Glomerular visceral epithelial cell (primary cell): ENCODE results near the gene TMEM233.
"Not testable (repeated sequence)": the region's sequence is repeated elsewhere in the genome, so short reads cannot be mapped to it uniquely, and the experiment has no call there.

ENCODE experiments used
- DNase-seq: peaks from one replicate; pipeline ENCODE4 v3.0.0-alpha.2; 2016; ENCODE audit errors: extremely low spot score

Gene TMEM233

DNA sequence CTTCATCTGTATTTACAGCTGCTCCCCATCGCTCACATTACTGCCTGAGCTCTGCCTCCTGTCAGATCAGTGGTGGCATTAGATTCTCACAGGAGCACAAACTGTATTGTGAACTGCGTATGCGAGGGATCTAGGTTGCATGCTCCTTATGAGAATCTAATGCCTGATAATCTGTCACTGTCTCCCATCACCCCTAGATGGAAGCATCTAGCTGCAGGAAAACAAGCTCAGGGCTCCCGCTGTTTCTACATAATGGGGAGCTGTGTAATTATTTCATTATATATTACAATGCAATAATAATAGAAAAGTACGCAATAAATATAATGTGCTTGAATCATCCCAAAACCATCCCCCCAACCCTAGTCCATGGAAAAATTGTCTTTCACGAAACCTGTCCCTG, 64.6 kb downstream of the TMEM233 start:
- not testable (repeated sequence) for DNase-seq

- peak; percentile 17 for DNase-seq
These were observed 65.8 kb downstream of the TMEM233 start for GRCh38 chr12:119659289-119659897.

DNA sequence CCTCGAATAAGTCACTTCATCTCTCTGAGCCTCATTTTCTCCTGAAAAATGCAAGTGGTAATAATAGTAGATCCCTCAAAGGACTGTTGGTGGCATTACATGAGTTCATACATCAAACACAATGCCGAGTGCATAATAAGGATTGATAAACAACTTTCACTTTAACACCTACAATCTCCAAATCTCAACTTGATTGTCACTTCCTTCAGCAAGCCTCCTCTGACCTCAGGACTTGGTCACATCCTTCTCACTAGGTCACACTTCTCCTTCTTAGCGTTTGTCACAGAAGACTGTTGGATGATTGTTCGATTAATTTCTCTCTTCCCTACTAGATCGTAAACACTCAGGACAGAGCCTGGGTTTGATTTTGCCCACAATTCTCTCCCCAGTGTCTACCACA, 66.5 kb downstream of the TMEM233 start:
- DNase-seq: no peak

DNA sequence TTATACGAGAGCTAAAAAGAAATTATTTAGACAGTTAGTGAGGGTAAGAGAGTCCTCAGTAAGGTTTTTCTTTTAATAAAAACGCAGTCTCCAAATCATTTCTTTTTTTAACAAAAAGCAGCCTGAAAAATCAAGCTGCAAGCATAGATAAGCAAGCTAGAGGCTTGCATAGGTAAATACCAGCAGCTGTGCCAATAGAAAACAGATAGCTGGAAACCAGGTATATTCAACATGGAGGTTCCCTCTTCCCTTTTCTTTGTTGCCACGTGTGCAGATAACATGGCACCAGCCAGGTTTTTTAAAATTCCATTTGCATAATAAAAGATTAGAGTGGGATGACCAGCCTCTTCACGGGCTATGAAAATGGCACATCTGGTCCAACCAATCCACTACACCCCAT, 68.3 kb downstream of the TMEM233 start:
- no peak for DNase-seq

DNA sequence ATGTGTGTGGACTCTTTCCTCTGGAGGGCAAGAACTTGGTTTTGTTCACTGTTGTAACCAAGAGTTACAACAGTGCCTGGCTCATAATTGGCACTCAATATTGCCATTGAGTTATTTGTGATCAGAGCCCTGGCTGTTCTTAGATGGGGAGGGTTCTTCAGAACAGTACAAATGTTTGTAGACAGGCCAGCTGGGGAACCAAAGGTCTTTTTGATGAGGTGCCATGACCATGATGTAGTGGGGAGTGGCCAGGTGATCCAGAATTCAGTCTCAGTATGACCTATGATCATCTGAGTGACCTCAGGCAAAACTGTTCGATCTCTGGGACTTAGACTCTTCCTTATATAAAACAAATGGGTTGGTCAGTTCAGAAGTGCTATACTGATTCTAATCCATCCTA, 71.1 kb downstream of the TMEM233 start:
- DNase-seq: no peak

DNA sequence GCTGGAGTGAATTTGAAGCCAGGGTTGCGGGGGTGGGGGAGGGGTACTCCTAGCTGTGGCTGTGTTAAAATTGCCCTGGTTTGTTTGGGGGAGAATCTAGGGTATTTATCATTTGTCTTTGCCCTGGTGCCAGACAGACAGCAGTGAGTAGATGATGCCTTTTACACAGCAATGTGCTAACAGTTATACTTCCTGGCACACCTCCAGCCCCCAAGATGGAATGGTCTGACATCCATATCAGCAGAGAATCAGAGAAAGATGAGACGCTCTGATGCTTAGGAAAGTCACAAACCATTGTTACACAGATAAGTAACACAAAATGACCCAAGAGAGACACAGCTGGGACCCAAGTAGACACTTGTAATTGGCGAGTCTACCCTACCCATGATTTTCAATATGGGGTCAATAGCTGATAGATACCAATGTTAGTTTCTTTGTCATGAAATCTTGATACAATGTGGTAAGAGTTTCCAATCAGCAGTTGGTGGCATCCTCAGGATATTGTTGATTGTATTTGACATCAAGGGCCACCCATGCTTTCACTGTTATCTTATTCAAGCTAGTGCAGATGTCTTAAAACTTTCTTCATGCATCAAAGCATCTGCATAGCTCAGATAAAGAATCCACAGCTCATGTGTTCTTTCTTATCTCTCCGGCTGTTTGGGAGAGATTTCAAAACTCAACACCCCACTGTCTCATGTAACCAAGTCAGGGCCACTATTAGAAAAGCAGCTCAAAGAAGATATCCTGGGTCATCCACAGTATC, 71.8 kb downstream of the TMEM233 start:
- no peak for DNase-seq

DNA sequence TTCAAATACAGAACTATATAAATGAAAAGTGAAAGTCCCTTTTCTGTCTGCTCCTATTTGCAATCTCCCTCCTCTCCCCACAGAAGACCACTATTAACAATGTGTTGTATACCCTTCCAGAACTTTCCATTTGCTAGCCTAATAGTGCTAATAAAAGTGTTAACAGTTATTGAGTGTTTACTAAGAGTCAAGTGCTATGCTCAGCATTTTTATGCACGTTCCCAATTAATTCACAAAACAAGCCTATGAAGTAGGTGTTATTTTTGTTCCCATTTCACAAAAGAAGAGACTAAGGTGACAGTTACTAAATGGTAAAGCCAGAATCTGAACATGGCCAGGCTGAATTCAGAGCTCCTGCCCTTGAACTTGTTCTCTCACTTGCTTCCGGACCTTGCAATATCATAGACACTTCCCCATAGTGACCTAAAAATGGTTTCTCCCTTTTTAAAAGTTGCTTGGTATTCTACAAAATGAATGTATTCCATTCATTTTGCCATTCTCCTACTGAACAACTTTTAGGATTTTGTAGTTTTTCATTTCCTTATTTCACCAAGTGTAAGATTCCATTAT, 72.7 kb downstream of the TMEM233 start:
- no peak for DNase-seq

GRCh38 chr12:119666900-119667576, 73.5 kb downstream of the TMEM233 start:
- DNase-seq: no peak

- DNase-seq: peak; percentile 98
These were observed 74.2 kb downstream of the TMEM233 start, which contains the start of gene PRKAB1 for GRCh38 chr12:119667577-119668323. PRKAB1 (plus strand) TSS chr12:119668133; CDS start chr12:119668245, 112 bp downstream.

- no peak for DNase-seq
These were observed 74.8 kb downstream of the TMEM233 start for GRCh38 chr12:119668324-119668841.

DNA sequence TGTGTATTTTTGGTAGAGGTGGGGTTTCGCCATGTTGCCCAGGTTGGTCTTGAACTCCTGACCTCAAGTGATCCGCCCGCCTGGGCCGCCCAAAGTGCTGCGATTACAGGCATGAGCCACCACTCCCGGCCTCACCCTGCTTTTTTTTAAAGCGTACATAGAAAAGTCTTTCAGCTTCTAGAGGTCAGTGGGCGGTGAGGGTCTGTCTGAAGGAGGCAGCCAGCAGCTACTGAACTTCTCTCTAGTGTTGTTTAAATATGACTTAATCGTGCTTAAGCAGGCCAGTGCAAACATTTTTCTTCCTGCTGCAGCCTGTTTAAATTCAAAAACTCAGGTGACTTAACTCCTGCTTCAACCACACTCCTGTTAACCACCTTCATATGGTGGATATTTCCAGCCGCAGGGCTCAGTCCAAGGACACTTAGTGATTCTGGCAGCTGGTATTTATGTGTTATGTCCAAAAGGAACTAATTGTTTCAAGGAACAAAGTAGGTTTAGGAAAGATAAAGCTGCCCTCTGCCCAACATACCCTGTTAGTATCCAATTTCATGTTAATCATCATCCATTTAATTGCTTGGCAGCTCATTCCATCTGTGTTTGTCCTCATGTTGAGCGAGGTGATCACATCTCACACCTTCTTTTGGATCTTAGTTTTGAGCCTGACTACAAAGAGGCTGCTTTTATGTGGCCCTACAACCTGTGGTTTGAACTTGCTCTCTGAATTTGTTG, 76.3 kb downstream of the TMEM233 start:
- DNase-seq: no peak

DNA sequence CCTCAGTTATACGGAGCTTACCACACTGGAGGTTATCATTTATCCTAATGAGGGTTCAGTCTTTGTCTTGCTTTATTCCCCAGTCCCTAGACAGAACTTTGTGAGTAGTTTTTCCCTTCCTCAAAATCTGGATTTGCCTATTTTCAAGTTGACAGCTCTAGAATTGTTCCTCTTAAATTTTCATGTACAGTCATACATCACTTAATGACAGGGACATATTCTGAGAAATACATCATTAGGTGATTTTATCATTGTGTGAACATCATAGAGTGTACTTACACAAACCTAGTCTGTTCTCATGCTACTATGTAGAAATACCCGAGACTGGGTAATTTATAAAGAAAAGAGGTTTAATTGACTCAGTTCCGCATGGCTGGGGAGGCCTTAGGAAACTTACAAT, 77.5 kb downstream of the TMEM233 start:
- DNase-seq: no peak

GRCh38 chr12:119672194-119672593, 78.6 kb downstream of the TMEM233 start:
- DNase-seq: no peak

DNA sequence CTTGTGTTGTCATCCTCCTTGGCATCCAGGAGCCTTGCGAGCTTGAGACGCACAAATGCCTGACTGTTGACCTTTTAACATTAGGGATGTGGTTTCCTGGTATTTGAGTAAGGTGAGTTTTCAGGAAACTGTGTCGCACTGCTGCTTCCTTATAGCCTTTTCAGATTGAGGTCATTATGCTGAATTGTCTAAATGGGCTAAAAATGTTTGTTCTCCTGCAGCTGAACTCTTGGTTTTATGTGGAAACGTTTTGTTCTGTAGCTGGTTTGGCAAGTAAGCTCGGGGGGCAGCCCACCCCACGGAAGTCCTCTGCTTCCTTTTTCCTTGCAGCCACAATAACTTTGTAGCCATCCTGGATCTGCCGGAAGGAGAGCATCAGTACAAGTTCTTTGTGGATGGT, 80.1 kb downstream of the TMEM233 start:
- no peak for DNase-seq

- DNase-seq: no peak
These were observed 81.0 kb downstream of the TMEM233 start for GRCh38 chr12:119674560-119674959.

- no peak for DNase-seq
These were observed 82.4 kb downstream of the TMEM233 start for GRCh38 chr12:119676022-119676421.

DNA sequence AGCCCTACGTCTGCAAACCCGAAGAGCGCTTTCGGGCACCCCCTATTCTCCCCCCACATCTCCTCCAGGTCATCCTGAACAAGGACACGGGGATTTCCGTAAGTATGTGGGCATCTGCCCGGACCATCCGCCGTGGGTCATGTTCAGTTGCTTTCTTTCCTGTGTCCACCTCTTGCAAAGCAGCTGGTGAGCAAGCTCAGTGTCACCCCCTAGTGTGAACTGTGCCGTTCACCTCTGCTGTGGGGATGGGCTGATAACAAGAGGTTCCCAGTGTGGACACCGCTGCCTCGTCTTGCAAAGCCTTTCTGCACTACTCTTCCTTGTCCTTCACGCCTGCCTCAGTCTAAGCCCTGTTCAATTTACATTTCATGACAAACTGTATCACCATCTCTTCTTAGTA, 83.0 kb downstream of the TMEM233 start:
- no peak for DNase-seq

- DNase-seq: no peak
These were observed 84.9 kb downstream of the TMEM233 start for GRCh38 chr12:119678459-119678858.

- DNase-seq: no peak
These were observed 85.5 kb downstream of the TMEM233 start for GRCh38 chr12:119679081-119679480.

DNA sequence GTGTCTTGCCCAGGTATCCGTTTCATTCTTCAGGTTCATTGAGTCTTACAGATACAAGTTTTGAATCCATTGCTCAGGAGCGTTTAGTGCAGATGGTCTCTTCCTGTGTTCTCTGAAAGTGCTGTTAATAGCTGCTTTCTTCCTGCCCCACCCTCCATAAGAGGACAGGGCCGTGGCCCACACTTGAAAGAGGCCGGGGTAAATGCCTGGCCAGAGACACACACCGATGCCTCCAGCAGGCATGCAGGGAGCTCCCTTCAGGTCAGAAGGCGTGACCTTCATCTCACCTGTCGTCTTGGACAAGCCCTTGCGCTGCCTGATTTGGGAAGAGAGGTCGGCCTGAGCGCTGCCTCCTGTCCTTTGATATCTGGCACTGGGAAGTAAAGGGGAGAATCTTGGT, 85.9 kb downstream of the TMEM233 start:
- DNase-seq: no peak

GRCh38 chr12:119681111-119681510, 87.5 kb downstream of the TMEM233 start:
- no peak for DNase-seq
